Hepatocyte (in vitro differentiated cells): ENCODE data around the gene PLSCR2.

Source experiments
- CTCF ChIP-seq: fragments of 200-600 bp; sonication (generic); IDR thresholded peaks from 2 replicates; pipeline ENCODE4 v1.5.1; 2016; ENCODE audit warnings: antibody characterized with exemption, mild to moderate bottlenecking; ENCODE audit not compliant: poor library complexity
- EZH2phosphoT487 ChIP-seq: fragments of 200-600 bp; sonication (generic); IDR thresholded peaks from one replicate; pipeline ENCODE4 v1.6.1; 2018; ENCODE audit warnings: antibody characterized with exemption, mild to moderate bottlenecking, low read depth, moderate library complexity; ENCODE audit not compliant: unreplicated experiment, severe bottlenecking

DNA sequence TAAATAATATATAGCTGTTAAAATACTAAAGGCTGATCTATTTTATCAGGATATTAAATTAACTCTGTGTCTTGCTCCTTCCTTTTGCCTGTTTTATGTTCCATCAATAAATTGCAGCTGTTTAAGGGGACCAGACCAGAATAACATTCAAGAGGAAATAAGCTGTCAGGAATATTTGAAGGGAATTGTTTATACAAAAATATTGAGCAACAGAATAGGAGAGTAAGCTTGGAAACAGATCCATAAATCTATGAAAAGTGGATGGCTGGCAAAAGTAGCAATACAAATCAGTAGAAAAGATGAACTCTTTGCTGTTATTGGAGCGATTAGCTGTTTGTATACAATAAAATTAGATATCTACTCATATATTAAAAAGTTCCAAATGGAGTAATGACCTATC lies 36.2 kb upstream of the PLSCR2 start:
- TF ChIP-seq CTCF (no peak), EZH2phosphoT487 (no peak)
